ENCODE data around the gene MFSD2A.
"Not testable (repeated sequence)": the region's sequence is repeated elsewhere in the genome, so short reads cannot be mapped to it uniquely, and the experiment has no call there.

The MFSD2A gene

DNA sequence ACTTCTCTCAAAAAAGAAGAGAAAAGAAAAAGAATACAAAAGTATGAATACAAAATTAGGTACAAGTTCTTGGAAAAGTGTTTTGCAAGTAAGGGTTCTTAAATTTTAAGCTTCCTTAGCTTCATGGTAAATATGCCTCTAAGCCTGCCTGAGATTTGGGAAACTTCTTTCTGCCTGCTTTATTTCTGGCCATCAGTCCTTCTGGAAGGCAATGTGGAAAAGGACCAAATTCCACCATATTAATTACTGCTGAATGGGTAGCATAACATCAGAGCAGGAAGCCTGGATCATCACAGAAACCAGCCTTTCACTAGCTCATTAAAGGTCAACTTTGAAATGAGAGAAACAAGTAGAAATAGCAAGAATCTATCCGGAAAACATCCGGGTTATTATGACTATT lies 46.5 kb downstream of the MFSD2A start:
- FAIRE-seq, result no peak
- DNase-seq (ENCODE audit: low spot score), result no peak

DNA sequence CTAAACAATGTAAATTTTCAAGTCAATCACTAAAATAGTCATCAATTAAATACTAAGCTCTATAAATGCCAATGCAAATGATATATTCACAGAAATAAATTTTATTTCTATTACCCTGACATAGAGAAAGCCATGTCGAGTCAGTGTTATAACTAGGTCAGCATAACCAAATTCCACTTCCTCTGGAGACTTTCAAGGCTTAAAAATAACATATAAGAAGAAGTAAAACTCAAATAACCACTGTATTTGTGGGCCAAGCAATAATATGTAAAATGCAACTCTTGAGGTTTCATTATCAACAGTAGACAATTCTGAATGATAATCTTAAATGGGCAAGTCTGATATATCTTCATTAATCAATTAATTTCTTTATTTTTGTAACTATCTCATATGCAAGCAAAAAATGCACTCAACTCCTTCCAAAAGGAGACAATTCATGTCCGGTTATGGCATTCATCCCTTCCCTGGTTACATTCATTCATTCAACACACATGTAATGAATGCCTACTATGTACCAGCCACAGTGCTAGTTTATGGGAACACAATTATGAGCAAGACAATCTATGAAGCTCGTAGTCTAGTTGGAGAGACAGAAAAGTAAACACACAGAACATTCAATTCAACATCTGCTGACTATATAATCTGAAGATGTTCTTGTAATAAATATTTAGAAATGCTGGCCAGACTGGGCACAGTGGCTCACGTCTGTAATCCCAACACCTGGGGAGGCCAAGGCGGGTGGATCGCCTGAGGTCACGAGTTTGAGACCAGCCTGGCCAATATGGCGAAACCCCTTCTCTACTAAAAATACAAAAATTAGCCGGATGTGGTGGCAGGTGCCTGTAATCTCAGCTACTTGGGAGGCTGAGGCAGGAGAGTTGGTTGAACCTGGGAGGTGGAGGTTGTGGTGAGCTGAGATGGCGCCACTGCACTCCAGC lies 48.5 kb downstream of the MFSD2A start:
- DNase-seq (ENCODE audit: low spot score) (no peak), FAIRE-seq (no peak)

DNA sequence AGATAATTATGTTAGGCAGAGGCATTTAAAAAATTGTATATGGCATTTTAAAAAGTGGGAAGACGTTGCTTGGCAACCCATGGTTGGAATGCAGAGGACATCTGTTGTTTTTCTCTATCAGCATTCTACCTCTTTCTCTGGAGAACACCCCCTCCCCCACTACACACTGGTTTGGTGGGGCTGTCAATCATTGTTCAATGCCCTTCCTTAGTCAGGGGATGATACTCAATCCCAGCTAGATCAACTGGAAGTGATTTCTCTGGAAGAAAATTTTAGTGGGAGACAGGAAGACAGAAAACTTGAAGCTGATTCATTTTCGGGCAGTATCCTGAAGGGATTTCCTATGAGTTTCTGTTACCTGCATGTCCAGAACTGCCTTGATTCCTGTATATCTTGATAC lies 49.9 kb downstream of the MFSD2A start:
- FAIRE-seq (no peak), DNase-seq (ENCODE audit: low spot score) (no peak)

DNA sequence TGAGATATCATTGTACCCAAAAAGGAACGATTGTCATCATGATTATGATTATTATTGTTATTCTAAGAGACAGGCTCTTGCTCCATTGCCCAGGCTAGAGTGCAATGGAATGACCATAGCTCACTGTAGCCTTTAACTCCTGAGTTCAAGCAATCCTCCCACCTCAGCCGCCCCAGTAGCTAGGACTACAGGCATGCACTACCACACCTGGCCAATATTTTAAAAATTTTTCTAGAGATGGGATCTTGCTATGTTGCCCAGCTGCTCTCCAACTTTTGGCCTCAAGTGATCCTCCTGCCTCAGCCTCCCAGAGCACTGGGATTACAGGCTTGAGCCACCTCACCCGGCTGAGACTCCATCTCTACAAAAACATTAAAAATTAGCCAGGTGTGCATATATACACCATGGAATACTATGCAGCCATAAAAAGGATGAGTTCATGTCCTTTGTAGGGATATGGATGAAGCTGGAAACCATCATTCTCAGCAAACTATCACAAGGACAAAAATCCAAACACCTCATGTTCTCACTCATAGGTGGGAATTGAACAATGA lies 52.6 kb downstream of the MFSD2A start:
- not testable (repeated sequence) for DNase-seq (ENCODE audit: low spot score); FAIRE-seq

DNA sequence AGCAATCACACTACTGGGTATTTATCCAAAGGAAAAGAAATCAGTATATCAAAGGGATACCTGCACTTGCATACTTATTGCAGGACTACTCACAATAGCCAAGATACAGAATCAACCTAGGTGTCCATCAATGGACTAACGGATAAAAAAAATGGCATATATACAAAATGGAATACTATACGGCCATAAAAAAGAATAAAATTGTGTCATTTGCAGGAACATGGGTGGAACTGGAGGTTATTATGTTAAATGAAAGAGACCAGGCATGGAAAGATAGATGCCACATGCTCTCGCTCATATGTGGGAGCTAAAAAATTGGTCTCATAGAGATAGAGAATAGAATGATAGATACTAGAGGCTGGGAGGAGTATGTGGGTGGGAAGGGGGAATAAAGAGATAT lies 56.3 kb downstream of the MFSD2A start:
- FAIRE-seq, result no peak
- no peak for DNase-seq (ENCODE audit: low spot score)

DNA sequence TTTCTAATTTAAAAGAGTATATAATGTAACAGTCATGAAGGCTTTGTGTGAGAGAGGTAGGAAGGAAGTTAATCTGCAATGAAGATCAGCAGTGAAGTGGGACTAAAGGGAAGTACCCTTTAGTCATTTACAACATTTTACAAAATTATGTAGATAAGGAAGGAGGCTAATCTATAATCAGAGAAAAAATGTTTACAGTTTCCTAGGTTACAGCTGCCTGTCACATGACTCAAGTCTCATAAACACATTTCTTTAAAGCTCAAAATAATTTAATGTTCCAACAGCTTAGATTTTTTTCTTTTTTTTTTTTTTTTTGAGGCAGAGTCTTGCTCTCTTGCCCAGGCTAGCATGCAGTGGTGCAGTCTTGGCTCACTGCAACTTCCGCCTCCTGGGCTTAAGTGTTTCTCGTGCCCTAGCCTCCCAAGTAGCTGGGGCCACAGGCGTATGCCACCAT lies 59.3 kb downstream of the MFSD2A start:
- DNase-seq (ENCODE audit: low spot score) (no peak), FAIRE-seq (no peak)

DNA sequence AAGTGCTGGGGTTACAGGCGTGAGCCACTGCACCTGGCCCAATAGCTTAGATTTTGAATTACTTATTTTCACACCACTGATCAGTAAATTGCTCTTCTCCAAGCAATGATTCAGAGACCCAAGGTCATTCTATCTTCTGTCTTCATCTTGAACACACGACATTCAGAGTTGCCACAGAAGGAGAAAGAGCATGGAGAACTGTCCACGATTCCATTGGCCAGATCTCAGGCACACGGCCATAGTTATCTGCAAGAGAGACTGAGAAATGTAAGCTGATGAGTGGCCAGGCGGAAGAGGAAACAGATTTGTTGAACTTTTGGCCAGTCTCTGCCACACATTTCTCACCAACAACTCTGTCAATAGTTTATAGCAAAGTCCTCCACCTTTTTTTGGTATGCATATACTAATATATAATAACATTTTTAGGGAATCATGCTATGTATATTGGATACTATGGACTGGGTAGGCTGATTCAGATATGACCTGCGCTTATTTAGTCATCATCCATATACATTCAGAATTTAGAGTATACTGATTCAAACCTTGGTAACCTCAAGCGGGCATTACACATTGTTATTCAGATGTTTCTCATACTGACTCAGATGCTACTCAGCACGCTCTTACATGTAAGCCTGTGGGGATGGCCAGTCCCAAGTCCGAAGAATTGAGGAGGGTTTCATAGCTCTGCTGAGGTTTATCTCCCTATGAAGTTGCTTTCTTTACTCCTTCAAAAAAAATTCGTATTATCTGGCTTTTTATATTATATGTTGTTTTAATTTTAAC lies 60.1 kb downstream of the MFSD2A start:
- peak; percentile 58 for DNase-seq (ENCODE audit: low spot score)
- FAIRE-seq, result peak; percentile 35

DNA sequence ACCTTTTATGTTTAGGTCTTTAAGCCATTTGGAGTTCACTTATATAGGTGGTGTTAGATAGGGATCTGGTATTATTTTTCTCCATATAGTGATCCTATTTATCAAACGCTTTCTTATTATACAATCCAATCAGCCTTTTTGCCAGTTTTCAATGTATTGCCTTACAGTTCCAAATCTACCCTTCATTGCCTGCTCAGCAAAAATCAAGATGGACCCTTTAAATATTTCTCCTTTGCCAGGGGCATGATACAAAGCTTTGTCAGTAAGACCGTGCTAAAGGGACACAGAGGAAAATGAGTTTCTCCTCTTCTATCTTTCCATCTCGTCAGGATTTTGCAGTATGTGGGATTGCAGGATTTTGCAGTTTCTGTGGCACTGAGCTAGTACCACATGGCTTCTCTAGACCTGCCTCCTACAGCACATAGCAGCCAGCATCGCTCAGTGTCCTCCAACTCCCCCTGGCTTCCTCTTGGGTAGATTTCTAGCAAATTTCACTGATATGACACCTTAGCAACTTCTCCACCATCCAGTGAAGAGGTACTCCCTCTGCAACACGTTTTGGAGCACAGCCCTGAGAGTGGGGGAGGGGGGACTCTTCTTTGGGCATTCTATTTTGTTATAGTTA lies 63.1 kb downstream of the MFSD2A start:
- DNase-seq (ENCODE audit: low spot score) (no peak), FAIRE-seq (no peak)

Measured in urothelium cell line (cell line).